Left ventricle myocardium inferior (tissue), 1 donor: ENCODE data around the gene PPP1R13L. TPM values are rescaled to one million over a fixed set of nuclear protein-coding genes. Genes with fewer than 3 reads are reported as not detected.
A peak's percentile ranks its signal among the peaks of the same experiment; 100 is the strongest.

Experiments
- DNase-seq: peaks from one replicate; pipeline ENCODE4 v3.0.0-alpha.2; 2020
- H3K27ac ChIP-seq: fragments of 200-600 bp; replicated peaks from 2 replicates; pipeline ENCODE4 v1.8.0; 2021
- H3K27me3 ChIP-seq: fragments of 200-600 bp; 2 replicates; pipeline ENCODE4 v1.8.0; 2021; ENCODE audit warnings: low read depth
- H3K36me3 ChIP-seq: fragments of 200-600 bp; 2 replicates; pipeline ENCODE4 v1.8.0; 2021
- H3K4me1 ChIP-seq: fragments of 200-600 bp; 2 replicates; pipeline ENCODE4 v1.8.0; 2021
- H3K4me3 ChIP-seq: fragments of 200-600 bp; 2 replicates; pipeline ENCODE4 v1.8.0; 2021; ENCODE audit warnings: mild to moderate bottlenecking, moderate library complexity
- H3K9me3 ChIP-seq: fragments of 200-600 bp; replicated peaks from 2 replicates; pipeline ENCODE4 v1.8.0; 2021
- CTCF ChIP-seq: fragments of 200-600 bp; IDR thresholded peaks from 2 replicates; pipeline ENCODE4 v1.8.0; 2021; ENCODE audit warnings: antibody characterized with exemption, mild to moderate bottlenecking, borderline replicate concordance
- intact Hi-C: fragments of 100-400 bp; cut with micrococcal nuclease; formaldehyde crosslinking; loops from one replicate; pipeline ENCODE4 v1.11.0; 2022
- total RNA-seq: library from RNA; stranded (reverse); fragmentation: NEBNext Ultra II Directional; extraction: Animal tissue kit (Norgen Biotek cat#: 25700); gene quantifications from one replicate; pipeline ENCODE4 v1.2.1, GENCODE V29; 2021
- donor health status: DM: no; HTN: yes; CAD: no; lungs with severe emphysema.

The PPP1R13L gene
- total RNA-seq, 1 donor from 2014 or later, result 207 TPM

DNA sequence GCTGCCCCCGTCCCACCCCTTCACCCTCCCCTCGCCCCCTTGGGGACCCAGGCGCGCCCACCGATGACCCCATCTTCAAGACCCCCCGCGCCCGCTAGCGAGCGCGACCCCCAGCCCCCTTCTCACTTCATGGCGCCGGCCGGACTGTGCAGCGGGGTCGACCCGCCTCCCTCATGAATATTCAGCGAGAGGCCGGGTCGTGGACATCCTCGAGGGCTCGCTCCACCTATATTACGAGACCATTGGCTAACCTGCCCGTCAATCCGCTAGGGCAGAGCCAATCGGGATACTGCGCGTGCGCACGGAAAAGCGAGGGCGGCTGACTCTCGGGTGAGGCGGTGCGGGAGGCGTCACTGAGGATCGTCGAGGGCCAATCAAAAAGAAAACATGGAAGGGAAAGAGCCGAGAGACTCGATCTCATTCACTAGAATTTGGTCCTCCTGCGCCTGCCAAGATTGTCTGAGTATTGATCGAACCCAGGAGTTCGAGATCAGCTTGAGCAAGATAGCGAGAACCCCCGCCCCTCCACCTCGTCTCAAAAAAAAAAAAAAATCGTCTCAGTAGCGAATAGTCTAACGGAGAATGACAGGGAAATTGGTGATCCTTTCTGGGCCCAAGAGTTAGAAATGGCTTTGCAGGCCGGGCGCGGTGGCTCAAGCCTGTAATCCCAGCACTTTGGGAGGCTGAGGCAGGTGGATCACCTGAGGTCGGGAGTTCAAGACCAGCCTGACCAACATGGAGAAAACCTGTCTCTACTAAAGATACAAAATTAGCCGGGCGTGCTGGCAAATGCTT is 34.3 kb downstream of the PPP1R13L start, which contains the start of gene ERCC2:
ERCC2 (minus strand) TSS at position 164 of the 795 bp plus-strand sequence; CDS start at position 131, 33 bp downstream.
- Histone ChIP-seq H3K4me3 (peak within 1 kb of the TSS; percentile 98), H3K4me1 (peaks cover 24% of the 10 kb centered on the region), H3K9me3 (no peaks in the 10 kb centered on the region), H3K27me3 (no peaks in the 10 kb centered on the region), H3K36me3 (no peaks in the 10 kb centered on the region), H3K27ac (peak within 1 kb of the TSS; percentile 87)
- DNase-seq, result peak; percentile 99
- intact Hi-C loops, result no loop called here
- no peak for TF ChIP-seq CTCF

DNA sequence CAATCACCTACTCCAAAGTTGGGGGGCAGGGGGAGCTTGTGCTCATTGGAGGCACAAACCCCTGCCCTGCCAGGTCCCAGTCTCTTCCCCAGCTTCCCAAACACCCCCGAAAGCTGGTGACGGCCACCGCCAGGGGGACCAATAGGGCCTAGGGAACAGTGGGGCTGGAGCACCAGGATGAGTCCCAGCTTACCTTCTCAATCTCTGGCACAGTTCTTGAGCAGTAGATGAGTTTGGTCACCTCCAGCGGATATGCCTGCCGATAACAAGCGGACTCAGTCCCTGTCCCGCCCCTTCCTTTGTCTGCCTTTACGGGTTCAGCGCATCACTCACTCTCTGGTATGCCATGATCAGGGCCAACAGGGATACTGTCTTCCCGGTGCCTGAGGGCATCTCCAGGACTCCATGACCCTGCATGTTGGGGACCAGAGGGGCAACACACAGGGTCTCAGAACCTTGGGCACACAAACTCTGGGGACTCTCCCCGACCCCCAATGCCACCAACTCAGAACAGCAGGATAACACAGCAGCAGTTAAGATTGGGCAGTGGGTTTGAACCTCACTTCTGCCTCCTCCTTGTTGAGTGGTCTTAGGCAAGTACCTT is 36.0 kb downstream of the PPP1R13L start:
- H3K4me3 ChIP-seq, result no peak overlapping the region
- DNase-seq, result no peak

DNA sequence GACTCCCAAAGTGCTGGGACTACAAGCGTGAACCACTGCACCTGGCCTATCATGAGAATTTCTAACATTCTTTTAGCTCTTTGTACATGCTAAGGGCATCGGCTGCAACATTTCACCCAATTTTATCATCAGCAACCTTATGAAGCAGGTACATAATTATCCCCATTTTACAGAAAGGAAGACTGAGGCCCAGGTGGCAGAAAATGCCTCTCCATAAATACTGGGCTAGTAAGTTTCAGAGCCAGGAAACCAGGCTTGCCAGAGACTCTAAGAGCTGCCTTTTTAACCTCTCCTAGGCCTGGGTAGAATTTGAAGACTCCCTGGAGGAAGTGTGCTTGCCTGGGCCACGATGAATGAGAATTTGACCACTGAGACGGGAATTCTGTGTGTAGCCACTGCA is 36.7 kb downstream of the PPP1R13L start:
- Histone ChIP-seq H3K4me1 (peaks cover 24% of the 10 kb centered on the region), H3K27me3 (no peaks in the 10 kb centered on the region), H3K27ac (no peak overlapping the region), H3K4me3 (no peak overlapping the region), H3K36me3 (peaks cover 20% of the 10 kb centered on the region), H3K9me3 (no peaks in the 10 kb centered on the region)
- DNase-seq, result no peak
- intact Hi-C loops, result no loop called here
- TF ChIP-seq CTCF, result no peak

More for the DNA sequence above, 36.0 kb downstream of the PPP1R13L start:
- intact Hi-C loops, result no loop called here
- H3K27me3 ChIP-seq, result no peaks in the 10 kb centered on the region
- peaks cover 24% of the 10 kb centered on the region for H3K4me1 ChIP-seq
- no peaks in the 10 kb centered on the region for H3K9me3 ChIP-seq
- peaks cover 13% of the 10 kb centered on the region for H3K36me3 ChIP-seq
- no peak overlapping the region for H3K27ac ChIP-seq
- no peak for TF ChIP-seq CTCF

DNA sequence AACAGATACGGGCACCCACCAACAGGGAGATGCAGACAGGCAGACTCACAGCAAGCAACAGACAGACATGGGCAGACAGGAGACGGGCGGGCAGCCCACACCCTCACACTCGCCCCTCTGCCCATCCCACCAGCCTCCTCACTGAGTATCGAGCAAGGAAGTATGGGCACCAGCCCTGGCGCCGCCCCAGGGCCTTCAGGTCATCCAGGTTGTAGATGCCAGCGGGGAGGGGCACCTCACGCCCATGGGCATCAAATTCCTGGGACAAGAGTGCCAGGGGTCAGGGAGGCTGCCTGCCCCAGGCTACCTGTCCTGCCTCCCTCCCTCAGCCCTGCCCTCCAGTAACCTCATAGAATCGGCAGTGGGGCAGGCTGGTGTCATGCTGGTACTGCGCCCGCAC is 40.2 kb downstream of the PPP1R13L start:
- Histone ChIP-seq H3K4me1 (peaks cover 9% of the 10 kb centered on the region), H3K4me3 (no peak overlapping the region), H3K27me3 (no peaks in the 10 kb centered on the region), H3K27ac (no peak overlapping the region), H3K9me3 (no peaks in the 10 kb centered on the region), H3K36me3 (peaks cover 45% of the 10 kb centered on the region)
- intact Hi-C loops, result no loop called here
- TF ChIP-seq CTCF, result no peak
- DNase-seq, result no peak

DNA sequence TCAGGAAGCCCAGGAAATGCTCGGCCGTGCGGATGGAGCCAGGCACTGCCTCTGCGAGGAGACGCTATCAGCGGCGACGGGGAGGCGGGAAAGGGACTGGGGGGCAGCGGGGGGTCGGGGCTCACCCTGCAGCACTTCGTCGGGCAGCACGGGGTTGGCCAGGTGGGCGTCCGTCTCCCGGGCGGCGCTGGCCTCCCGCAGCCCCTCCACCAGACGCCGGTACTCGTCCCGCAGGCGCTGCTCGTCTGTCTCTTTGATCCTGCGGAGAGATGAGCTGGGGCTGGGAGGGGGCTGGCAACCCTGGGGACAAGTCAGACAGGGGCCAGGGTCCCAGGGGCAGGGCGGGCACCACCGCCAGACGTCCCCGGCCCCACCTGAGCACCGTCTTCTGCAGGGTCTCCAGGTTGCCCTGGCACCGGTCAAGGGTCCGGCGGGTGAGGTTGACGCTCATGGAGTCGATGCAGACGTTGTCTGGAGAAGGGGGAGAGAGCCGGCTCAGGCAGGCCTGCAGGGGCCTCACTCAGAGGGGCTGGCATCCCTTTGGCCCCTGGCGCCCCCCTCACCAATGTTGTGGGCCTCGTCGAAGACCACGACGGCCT is 40.9 kb downstream of the PPP1R13L start:
- no peaks in the 10 kb centered on the region for H3K9me3 ChIP-seq
- peaks cover 2% of the 10 kb centered on the region for H3K4me1 ChIP-seq
- H3K27ac ChIP-seq, result no peak overlapping the region
- no peak overlapping the region for H3K4me3 ChIP-seq
- intact Hi-C loops, result no loop called here
- no peak for TF ChIP-seq CTCF
- H3K36me3 ChIP-seq, result peaks cover 45% of the 10 kb centered on the region
- DNase-seq, result no peak
- H3K27me3 ChIP-seq, result no peaks in the 10 kb centered on the region
